HL-60/S4 (cell line): ENCODE data around the gene LRMDA.
"Not testable (repeated sequence)": the region's sequence is repeated elsewhere in the genome, so short reads cannot be mapped to it uniquely, and the experiment has no call there.

Source experiments
- in situ Hi-C: fragments of 300-500 bp; cut with MboI; formaldehyde crosslinking; loops from 2 replicates; pipeline ENCODE4 v1.14.3; 2022; ENCODE audit warnings: low sequenced_read_pairs

The LRMDA gene

DNA sequence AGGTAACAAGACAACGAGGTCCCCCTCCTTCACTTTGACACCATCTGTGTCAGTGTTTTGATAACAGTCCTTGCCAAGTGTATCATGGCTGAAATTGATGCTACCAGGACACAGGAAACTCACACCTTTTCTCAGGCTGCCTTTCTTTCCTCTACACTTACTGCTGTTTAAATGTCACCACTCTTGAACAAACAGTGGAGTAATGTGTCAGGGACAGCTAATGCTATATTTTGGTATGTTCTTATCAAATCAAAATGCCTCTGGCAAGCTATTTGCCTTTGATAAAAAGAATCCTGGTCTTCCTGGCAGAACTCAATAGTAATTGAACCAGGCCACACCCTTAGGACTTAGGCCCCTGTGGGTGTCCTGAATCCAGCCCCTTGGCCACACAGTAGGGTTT, 692.9 kb downstream of the LRMDA start:
- in situ Hi-C loops, result no loop called here

GRCh38 chr10:76125900-76126299, 694.5 kb downstream of the LRMDA start:
- in situ Hi-C loops, result no loop called here

DNA sequence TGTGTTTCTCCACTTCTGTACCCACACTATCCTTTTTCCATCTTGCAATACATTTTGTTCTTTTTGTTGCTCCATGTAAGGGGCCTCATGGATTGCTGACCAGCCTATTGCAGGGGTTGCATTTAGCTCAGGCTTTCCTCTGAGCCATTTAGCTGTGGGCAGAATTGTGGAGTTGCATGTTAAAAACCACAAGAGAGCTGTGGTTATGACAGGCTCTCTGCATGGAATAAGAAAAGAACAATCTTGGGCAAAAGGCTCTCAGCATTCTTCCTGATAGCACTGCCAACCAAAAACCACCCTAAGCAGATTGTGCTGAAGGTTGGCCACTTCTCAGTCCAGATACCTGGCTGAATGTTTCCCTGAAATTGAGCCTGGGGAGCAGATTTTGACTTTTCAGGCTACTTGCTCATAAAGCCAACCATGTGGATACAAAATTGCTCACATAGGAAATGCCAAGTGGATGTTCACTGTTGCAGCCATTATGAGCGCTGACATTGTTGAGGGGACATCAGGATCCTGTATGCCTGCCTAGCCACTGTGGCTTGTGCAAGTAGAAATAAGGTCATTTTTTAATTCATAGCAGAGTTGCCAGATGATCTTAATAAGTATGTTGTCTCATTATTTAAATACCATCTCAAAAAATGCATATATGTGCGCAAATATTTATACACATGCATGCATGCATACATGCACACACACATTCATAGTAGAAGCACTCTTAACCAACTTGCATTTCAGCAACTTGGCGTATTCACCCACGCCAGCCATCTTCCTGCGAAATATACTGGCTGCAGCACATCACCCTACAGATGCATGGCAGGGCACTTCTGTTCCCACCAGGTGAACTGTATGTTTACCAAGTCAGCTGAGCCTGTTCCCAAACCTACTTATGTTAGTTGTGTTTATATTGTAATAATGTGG, 695.4 kb downstream of the LRMDA start:
- in situ Hi-C loops, result no loop called here

DNA sequence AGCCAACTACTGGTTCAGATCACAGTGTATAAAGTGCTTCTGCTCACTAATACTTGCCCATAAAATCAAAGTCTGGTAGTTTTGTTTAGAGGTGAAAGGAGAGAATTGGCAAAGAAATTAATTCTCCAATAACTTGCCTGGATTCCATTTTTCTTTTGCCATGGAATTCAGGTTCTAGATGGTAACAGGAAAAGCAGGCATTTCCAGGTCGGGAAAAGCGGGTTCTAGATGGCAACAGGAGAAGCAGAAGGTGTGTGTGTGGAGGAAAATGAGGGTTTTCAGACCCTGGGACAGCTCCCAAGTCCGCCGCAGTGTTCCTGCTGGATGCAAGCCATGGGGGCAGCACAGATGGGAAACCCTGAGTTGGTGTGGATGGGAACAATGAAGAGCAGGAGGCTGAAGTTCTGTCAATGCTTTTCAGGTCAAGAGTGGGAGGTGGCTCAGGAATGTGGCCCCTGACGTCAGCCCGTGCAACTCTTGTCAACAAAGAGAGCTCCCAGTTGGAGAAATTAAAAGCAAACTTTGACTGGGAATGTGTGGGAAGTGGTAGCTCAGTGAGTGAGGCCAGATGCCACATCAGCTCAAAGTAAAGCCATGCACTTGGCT, 696.7 kb downstream of the LRMDA start:
- in situ Hi-C loops, result no loop called here

- in situ Hi-C loops, result no loop called here
Observed at GRCh38 chr10:76129213-76129612, 697.8 kb downstream of the LRMDA start.

DNA sequence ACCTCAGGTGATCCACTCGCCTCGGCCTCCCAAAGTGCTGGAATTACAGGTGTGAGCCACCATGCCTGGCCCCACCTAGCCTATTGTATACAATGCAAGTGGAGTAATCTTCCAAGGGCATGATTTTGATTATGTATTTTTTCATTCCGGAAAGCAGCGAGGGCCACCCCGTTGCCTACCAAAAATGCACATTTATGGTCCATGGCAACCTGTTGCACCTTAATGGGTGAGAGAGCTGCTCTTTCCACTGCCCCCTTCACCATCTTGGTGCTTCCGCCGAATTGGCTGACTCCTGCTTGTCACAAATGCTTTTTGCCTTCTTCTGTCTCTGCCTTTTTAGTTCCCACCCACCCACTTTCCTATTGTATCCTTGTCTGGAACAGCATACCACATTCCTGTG, 699.5 kb downstream of the LRMDA start:
- in situ Hi-C loops, result no loop called here

DNA sequence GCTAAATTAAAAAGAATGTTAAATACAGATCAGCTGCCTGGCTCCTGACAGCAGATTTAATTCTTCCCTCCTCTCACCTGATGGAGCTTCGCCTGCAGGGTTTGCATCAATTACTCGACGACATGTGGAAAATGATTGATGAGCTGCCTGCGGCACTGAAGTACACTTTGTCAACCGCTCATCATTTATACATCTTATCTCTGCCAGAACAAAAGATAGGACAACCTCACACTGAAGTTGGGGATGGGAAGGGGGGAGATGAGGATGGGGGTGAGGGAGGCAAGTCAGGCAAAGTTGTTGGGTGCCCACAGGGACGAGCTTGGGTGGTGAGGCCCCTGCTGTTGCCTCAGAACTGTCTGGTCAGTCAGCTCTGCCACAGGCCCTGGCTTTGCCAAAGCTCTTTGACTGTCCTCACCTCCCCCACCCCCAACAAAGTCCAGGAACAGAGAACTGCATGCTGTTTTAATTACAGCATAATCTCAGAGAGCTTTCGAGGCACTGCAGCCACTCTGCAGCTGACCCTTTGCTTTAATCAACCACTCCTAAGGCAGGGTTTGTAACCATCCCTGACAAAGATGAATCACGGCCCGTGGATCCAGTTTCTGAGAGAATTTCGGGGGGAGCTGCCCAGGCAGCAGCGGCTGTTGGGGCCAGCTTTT, 702.3 kb downstream of the LRMDA start:
- in situ Hi-C loops, result no loop called here

DNA sequence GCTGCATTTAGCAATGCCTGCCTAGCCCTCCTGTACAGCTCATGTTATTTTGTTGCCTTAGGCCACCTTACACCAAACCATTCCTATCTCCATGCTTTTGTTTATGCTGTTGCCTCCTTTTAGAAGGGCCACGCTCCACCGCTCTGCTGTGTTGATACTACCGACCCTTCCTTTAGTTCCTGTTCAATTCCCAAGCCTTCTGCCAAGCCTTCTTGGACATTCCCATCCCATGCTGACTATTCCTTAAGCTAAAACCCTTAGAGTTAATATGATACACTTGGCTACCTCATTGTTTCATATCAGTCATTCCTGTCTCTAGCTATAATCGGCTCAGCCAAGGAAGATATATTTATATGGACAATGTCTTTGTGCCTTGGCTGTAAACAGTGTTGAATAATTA, 705.5 kb downstream of the LRMDA start:
- in situ Hi-C loops, result no loop called here

GRCh38 chr10:76138286-76138685, 706.9 kb downstream of the LRMDA start:
- in situ Hi-C loops, result no loop called here

GRCh38 chr10:76138906-76139305, 707.5 kb downstream of the LRMDA start:
- in situ Hi-C loops, result no loop called here

DNA sequence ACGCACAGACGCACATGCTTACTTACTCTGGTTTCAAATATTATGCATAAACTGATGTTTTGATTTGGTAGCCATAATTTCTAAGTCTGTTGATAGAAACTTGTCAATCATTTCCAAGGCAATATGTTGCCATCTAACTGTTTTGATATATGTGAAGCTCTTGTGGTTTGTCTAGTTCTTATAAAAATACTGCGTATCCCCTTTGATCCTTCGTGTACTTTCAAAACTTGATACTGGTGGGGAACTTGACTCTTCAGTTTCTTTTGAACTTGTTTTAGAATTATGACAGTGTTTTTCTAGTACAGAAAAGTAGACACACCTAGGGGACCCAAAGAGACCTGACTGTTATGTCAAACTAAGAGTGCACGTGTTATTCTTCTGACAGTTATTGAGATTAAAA, 708.0 kb downstream of the LRMDA start:
- in situ Hi-C loops, result no loop called here

DNA sequence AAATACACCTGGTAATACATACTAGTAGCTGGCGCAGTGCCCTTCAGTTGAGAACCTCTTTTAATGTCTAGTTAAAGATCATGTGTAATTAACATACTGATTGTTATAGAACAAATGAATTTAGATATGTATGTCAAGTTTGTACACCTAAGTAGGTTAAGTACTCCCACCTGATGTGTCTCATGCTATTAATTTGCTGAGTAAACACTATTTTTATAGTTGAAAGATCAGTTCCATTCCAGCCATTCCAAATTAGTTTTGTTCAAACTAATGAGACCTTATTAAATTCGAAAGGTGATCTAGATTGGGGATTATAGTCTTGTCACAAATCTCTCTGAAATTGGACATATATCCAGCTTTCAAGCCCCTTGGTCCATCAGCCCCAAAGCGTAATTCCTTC, 710.0 kb downstream of the LRMDA start:
- in situ Hi-C loops, result no loop called here

GRCh38 chr10:76148217-76148616, 716.8 kb downstream of the LRMDA start:
- in situ Hi-C loops, result not testable (repeated sequence)

GRCh38 chr10:76149182-76149581, 717.8 kb downstream of the LRMDA start:
- in situ Hi-C loops, result no loop called here

GRCh38 chr10:76149602-76150138, 718.2 kb downstream of the LRMDA start:
- in situ Hi-C loops, result no loop called here

DNA sequence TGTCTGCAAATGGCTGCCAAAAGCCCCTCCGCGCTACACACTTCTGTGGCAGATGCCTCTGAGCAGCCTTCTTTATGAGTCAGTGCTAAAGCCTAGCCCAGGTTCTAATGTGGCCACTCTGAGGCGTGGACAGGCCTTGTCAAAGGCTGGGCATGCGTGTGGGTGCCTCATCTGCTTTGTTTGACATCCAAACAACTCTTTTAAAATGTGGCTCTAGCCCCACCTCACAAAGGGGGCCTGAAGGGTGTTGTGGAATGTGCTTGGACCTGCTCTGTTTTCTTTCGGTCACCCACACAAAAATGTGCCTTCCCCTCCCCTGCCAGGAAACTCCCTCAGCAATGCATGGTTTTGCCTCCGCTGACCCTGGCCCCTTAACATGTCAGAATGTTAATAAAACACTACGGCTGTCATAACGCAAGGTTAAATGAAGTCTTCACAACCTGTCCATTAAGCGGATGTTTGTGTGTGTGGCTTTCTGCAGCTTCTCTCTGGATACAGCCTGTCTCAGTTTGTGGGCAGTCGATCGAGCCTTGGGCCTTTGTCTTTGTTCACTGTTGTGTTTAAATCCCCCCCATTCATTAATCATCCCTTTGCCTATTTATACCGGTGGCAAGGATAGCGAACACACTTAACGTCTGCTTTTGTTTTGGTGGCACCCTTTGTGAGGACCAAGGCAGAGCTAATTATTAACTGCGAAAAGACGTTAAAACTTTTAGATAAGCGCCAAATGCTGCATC, 718.9 kb downstream of the LRMDA start:
- in situ Hi-C loops, result no loop called here

DNA sequence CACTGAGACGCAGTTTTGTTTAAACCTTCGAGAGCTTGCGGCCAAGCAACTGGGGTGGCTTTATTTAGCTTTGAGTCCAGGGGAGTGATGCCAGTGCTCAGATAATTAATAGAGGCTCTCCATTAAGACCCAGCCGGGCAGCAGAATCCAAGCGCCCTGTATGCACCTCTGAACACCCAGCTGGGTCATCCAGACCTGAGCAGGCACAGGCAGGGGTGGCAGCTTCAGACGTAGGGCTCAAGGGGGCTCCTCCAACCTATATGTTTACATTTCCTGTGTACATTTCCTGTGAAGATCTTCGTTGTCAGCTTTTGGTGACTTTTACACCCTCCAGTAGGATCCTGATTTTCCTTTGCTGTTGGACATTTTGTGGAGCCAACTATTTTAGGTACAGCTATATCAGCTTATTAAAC, 719.5 kb downstream of the LRMDA start:
- in situ Hi-C loops, result no loop called here

DNA sequence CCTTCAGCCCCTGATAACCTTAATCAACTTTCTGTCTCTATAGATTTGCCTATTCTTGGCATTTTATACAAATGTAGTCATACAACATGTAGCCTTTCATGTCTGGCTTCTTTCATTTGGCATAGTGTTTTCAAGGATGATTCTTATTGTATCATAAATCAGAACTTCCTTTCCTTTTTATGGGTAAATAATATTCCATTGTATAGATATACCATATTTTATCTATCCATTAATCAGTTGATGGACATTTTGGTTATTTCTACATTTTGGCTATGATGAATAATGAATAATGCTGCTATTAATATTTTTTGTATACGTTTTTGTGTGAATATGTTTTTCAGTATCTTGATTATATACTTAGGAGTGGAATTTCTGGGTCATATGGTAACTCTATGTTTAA, 720.8 kb downstream of the LRMDA start:
- in situ Hi-C loops, result no loop called here

DNA sequence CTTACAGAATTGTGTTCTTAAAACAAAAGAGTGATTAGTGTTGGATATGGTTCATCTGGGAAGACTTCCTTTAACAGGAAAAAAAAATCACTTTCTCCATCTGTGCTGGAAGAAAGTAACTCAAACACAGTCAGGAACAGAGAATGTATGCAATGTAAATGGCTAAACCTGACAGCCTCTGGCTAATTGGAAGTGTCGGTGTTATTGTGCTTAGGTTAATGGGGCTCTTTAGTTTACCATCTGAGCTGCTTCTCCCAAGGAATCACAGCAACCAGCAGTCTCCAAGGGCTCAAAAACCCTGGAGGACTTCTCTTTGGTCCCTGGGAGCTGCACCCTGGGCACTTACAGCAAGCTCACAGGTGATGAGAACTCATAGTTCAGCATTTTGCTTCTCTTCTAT, 724.5 kb downstream of the LRMDA start:
- in situ Hi-C loops, result no loop called here

GRCh38 chr10:76160446-76161300, 729.2 kb downstream of the LRMDA start:
- in situ Hi-C loops, result no loop called here
